HepG2 (cell line): Measurements from ENCODE around the gene MT1M. TPM values are rescaled to one million over a fixed set of nuclear protein-coding genes. Genes with fewer than 3 reads are reported as not detected.
A peak's percentile ranks its signal among the peaks of the same experiment; 100 is the strongest.

Source experiments
- ATM ChIP-seq: fragments of 450-650 bp; IDR thresholded peaks from 2 replicates; pipeline ENCODE4 v1.7.1; 2017; ENCODE audit warnings: mild to moderate bottlenecking, borderline replicate concordance
- CTCF ChIP-seq: sonication (generic); formaldehyde crosslinking; IDR thresholded peaks from 2 replicates; pipeline ENCODE4 v1.5.0; 2020; ENCODE audit warnings: mild to moderate bottlenecking, missing genetic modification reagents, moderate library complexity
- DMTF1 ChIP-seq: sonication (generic); formaldehyde crosslinking; IDR thresholded peaks from 2 replicates; pipeline ENCODE4 v1.4.0; 2020; ENCODE audit warnings: mild to moderate bottlenecking, missing genetic modification reagents
- EED ChIP-seq: sonication (generic); formaldehyde crosslinking; IDR thresholded peaks from 2 replicates; pipeline ENCODE4 v1.5.0; 2020; ENCODE audit warnings: mild to moderate bottlenecking, missing genetic modification reagents
- FOXP1 ChIP-seq, 2 experiments: fragments of 450-650 bp in 1 of 2; IDR thresholded peaks; 2 replicates each; pipeline ENCODE4 v1.6.1; 2017 to 2018; ENCODE audit warnings: antibody characterized with exemption in 1 of 2
- HES4 ChIP-seq: sonication (generic); formaldehyde crosslinking; IDR thresholded peaks from 2 replicates; pipeline ENCODE4 v1.9.0; 2021; ENCODE audit warnings: mild to moderate bottlenecking, missing genetic modification reagents, borderline replicate concordance
- HNRNPLL ChIP-seq: fragments of 200-400 bp; formaldehyde crosslinking; IDR thresholded peaks from 2 replicates; pipeline ENCODE4 v1.6.1; 2017; ENCODE audit warnings: mild to moderate bottlenecking, low read depth, low read length; ENCODE audit not compliant: poor library complexity, severe bottlenecking
- ISX ChIP-seq: sonication (generic); formaldehyde crosslinking; conservative IDR thresholded peaks from 2 replicates; pipeline ENCODE4 v1.5.0; 2020; ENCODE audit warnings: missing genetic modification reagents
- KAT2B ChIP-seq: fragments of 150-350 bp; IDR thresholded peaks from 2 replicates; pipeline ENCODE4 v1.6.1; 2014; ENCODE audit warnings: low read depth, low read length, borderline replicate concordance
- NCOA2 ChIP-seq: sonication (generic); formaldehyde crosslinking; IDR thresholded peaks from 2 replicates; pipeline ENCODE4 v1.8.0; 2022; ENCODE audit warnings: inconsistent platforms
- PHF5A ChIP-seq: IDR thresholded peaks from one replicate; pipeline ENCODE4 v1.6.1; 2018; ENCODE audit warnings: low read depth, missing genetic modification reagents; ENCODE audit not compliant: unreplicated experiment
- PLRG1 ChIP-seq: fragments of 450-650 bp; conservative IDR thresholded peaks from 2 replicates; pipeline ENCODE4 v1.6.1; 2016
- PRMT3 ChIP-seq: sonication (generic); formaldehyde crosslinking; IDR thresholded peaks from 2 replicates; pipeline ENCODE4 v1.8.1; 2022; ENCODE audit warnings: low read depth, mild to moderate bottlenecking, moderate library complexity, missing genetic modification reagents, borderline replicate concordance
- RELA ChIP-seq: sonication (generic); formaldehyde crosslinking; IDR thresholded peaks from 2 replicates; pipeline ENCODE4 v1.4.0; 2020; ENCODE audit warnings: missing genetic modification reagents
- REPIN1 ChIP-seq: sonication (generic); formaldehyde crosslinking; IDR thresholded peaks from 2 replicates; pipeline ENCODE4 v1.8.0; 2022; ENCODE audit warnings: missing genetic modification reagents, low read depth, mild to moderate bottlenecking, borderline replicate concordance
- SMAD9 ChIP-seq: sonication (generic); formaldehyde crosslinking; IDR thresholded peaks from 2 replicates; pipeline ENCODE4 v1.5.1; 2020; ENCODE audit warnings: mild to moderate bottlenecking, missing genetic modification reagents
- SMARCC2 ChIP-seq: fragments of 450-650 bp; IDR thresholded peaks from 2 replicates; pipeline ENCODE4 v1.6.1; 2017; ENCODE audit warnings: antibody characterized with exemption, mild to moderate bottlenecking
- TCF12 ChIP-seq, 2 experiments: fragments of 450-650 bp in 1 of 2; sonication (generic) in 1 of 2; formaldehyde crosslinking in 1 of 2; IDR thresholded peaks; 2 replicates each; pipeline versions ENCODE4 v1.6.1 to v1.8.0; 2017 to 2022; ENCODE audit warnings: antibody characterized with exemption in 1 of 2, mild to moderate bottlenecking in 1 of 2, missing genetic modification reagents in 1 of 2, moderate library complexity in 1 of 2
- ZBTB20 ChIP-seq: sonication (generic); formaldehyde crosslinking; IDR thresholded peaks from 2 replicates; pipeline ENCODE4 v1.8.1; 2023; ENCODE audit warnings: missing genetic modification reagents, low read depth, mild to moderate bottlenecking, borderline replicate concordance
- ZNF234 ChIP-seq: sonication (generic); formaldehyde crosslinking; conservative IDR thresholded peaks from 2 replicates; pipeline ENCODE4 v1.5.1; 2020; ENCODE audit warnings: mild to moderate bottlenecking, missing genetic modification reagents
- ZNF253 ChIP-seq: sonication (generic); formaldehyde crosslinking; IDR thresholded peaks from 2 replicates; pipeline ENCODE4 v1.8.0; 2022; ENCODE audit warnings: mild to moderate bottlenecking, missing genetic modification reagents, borderline replicate concordance
- ZNF292 ChIP-seq: sonication (generic); formaldehyde crosslinking; IDR thresholded peaks from 2 replicates; pipeline ENCODE4 v1.8.1; 2022; ENCODE audit warnings: mild to moderate bottlenecking, low read depth, missing genetic modification reagents, borderline replicate concordance
- ZNF329 ChIP-seq: sonication (generic); formaldehyde crosslinking; IDR thresholded peaks from 2 replicates; pipeline ENCODE4 v1.9.0; 2021; ENCODE audit warnings: low read depth, mild to moderate bottlenecking, missing genetic modification reagents
- ZNF597 ChIP-seq: sonication (generic); formaldehyde crosslinking; IDR thresholded peaks from 2 replicates; pipeline ENCODE4 v1.5.0; 2020; ENCODE audit warnings: missing genetic modification reagents
- ZNF652 ChIP-seq: IDR thresholded peaks from 2 replicates; pipeline ENCODE4 v1.6.1; 2016; ENCODE audit warnings: low read depth, borderline replicate concordance
- ZNF83 ChIP-seq: sonication (generic); formaldehyde crosslinking; IDR thresholded peaks from 2 replicates; pipeline ENCODE4 v1.4.0; 2020; ENCODE audit warnings: missing genetic modification reagents, mild to moderate bottlenecking, borderline replicate concordance
- polyA plus RNA-seq, 8 experiments: library from polyadenylated mRNA; depleted of rRNA in 3 of 8; stranded (reverse) in 7 of 8; unstranded in 1 of 8; fragments of >200 nt; fragmentation: Illumina TruSeq in 4 of 8; extraction: Trizol in 4 of 8; gene quantifications; 2 replicates each; pipeline versions ENCODE4 v1.2.1 to v1.2.3, GENCODE V29; 2011 to 2016; ENCODE audit warnings: low read depth in 4 of 8, missing spikeins in 1 of 8, mixed read lengths in 1 of 8; ENCODE audit not compliant: insufficient read depth in 1 of 8
- total RNA-seq, 5 experiments: library from RNA; depleted of rRNA; stranded (reverse); fragments of >200 nt; fragmentation: Illumina TruSeq; extraction: Trizol; gene quantifications; 2 replicates each; pipeline ENCODE4 v1.2.3, GENCODE V29; 2016; ENCODE audit warnings: low read depth in 1 of 5

The MT1M gene
- total and polyA plus RNA-seq, 2 of the 13 experiments (the other 11 are each of a cell fraction or from before 2014, with no cell fraction given): 4.6 TPM; not detected in 1

- TF ChIP-seq EED: no peak
- TF ChIP-seq ZBTB20 (CRISPR knock-in tag): no peak
- no peak for TF ChIP-seq HES4 (CRISPR knock-in tag)
- TF ChIP-seq FOXP1 (IDR thresholded peaks at IDR 0.05): no peak
- 0 out of 2 replicates have a peak, but pooled peaks have one; percentile 1 for TF ChIP-seq FOXP1 (CRISPR knock-in tag; IDR thresholded peaks at IDR 0.05)
- TF ChIP-seq PHF5A: no peak
- no peak for TF ChIP-seq ZNF292 (CRISPR knock-in tag)
- TF ChIP-seq ATM: no peak
- TF ChIP-seq DMTF1: no peak
- no peak for TF ChIP-seq NCOA2 (CRISPR knock-in tag)
- no peak for TF ChIP-seq ZNF234 (CRISPR knock-in tag)
- TF ChIP-seq HNRNPLL: no peak
- no peak for TF ChIP-seq TCF12 (IDR thresholded peaks at IDR 0.05)
- TF ChIP-seq TCF12 (CRISPR knock-in tag; IDR thresholded peaks at IDR 0.05): no peak
- TF ChIP-seq ZNF83 (CRISPR knock-in tag): no peak
- no peak for TF ChIP-seq ZNF652
- TF ChIP-seq SMAD9: 0 out of 2 replicates have a peak, but pooled peaks have one; percentile 58
- TF ChIP-seq ZNF253 (CRISPR knock-in tag): no peak
- 0 out of 2 replicates have a peak, but pooled peaks have one; percentile 34 for TF ChIP-seq PRMT3 (CRISPR knock-in tag)
- TF ChIP-seq ISX (CRISPR knock-in tag): no peak
- peak; percentile 17; the same call in 1 of the 2 replicates for TF ChIP-seq ZNF597 (CRISPR knock-in tag)
- no peak for TF ChIP-seq CTCF (CRISPR knock-in tag)
- TF ChIP-seq ZNF329 (CRISPR knock-in tag): no peak
- 0 out of 2 replicates have a peak, but pooled peaks have one; percentile 6 for TF ChIP-seq RELA (CRISPR knock-in tag)
- TF ChIP-seq KAT2B: no peak
- no peak for TF ChIP-seq PLRG1
- no peak for TF ChIP-seq SMARCC2
- 0 out of 2 replicates have a peak, but pooled peaks have one; percentile 56 for TF ChIP-seq REPIN1 (CRISPR knock-in tag)
Measured at GRCh38 chr16:56625943-56626654, 6.4 kb upstream of the MT1M start (continued).
